Colonic mucosa (tissue), 4 donors: ENCODE data around the gene TRIM67. TPM values are rescaled to one million over a fixed set of nuclear protein-coding genes. Genes with fewer than 3 reads are reported as not detected.

ENCODE experiments used
- DNase-seq: peaks from one replicate; pipeline ENCODE4 v3.0.0-alpha.2; 2020
- H3K27ac ChIP-seq: fragments of 200-600 bp; one replicate; pipeline ENCODE4 v1.8.0; 2021
- H3K27me3 ChIP-seq: fragments of 200-600 bp; one replicate; pipeline ENCODE4 v1.8.0; 2021
- H3K36me3 ChIP-seq: fragments of 200-600 bp; one replicate; pipeline ENCODE4 v1.8.0; 2021
- H3K4me1 ChIP-seq: fragments of 200-600 bp; one replicate; pipeline ENCODE4 v1.8.0; 2021; ENCODE audit warnings: mild to moderate bottlenecking
- H3K4me3 ChIP-seq: fragments of 200-600 bp; one replicate; pipeline ENCODE4 v1.8.0; 2021
- H3K9ac ChIP-seq, 2 donors: one replicate each; pipeline ENCODE4 v1.7.0; 2013; ENCODE audit warnings: control low read depth in 2 of 2, low read depth in 2 of 2, low read length in 2 of 2
- H3K9me3 ChIP-seq: fragments of 200-600 bp; one replicate; pipeline ENCODE4 v1.8.0; 2021
- CTCF ChIP-seq: fragments of 200-600 bp; IDR thresholded peaks from one replicate; pipeline ENCODE4 v1.8.0; 2022; ENCODE audit warnings: antibody characterized with exemption, mild to moderate bottlenecking
- intact Hi-C: fragments of 100-400 bp; cut with DNase I; formaldehyde crosslinking; loops from one replicate; pipeline ENCODE4 v1.14.1; 2022
- total RNA-seq, 2 donors: library from RNA; stranded (reverse); fragmentation: NEBNext Ultra II Directional in 1 of 2; extraction: Animal tissue kit (Norgen Biotek cat#: 25700) in 1 of 2; gene quantifications; one replicate each; pipeline ENCODE4 v1.2.1, GENCODE V29; 2021
- donor health status: healthy.
- donor health status: DM: no; HTN: no; CAD: no.
- donor health status: DM: no; HTN: no; CAD: no.

Gene TRIM67
- total RNA-seq = under 1 TPM in 1 of 2 donors, not detected in 1; 0.03 TPM

- H3K4me3 ChIP-seq = peak within 1 kb of the TSS; percentile 30
- TF ChIP-seq CTCF = no peak
- DNase-seq = no peak
- intact Hi-C loops = no loop called here
- H3K9ac ChIP-seq = no peak within 1 kb of the TSS
- H3K27me3 ChIP-seq = peaks cover 64% of the 10 kb centered on the region
- no peaks in the 10 kb centered on the region for H3K36me3 ChIP-seq
- H3K27ac ChIP-seq = no peak within 1 kb of the TSS
- peaks cover 12% of the 10 kb centered on the region for H3K4me1 ChIP-seq
- no peaks in the 10 kb centered on the region for H3K9me3 ChIP-seq
These were observed at the start of gene TRIM67 for GRCh38 chr1:231161667-231162296. Gene TRIM67 (plus strand): TSS chr1:231162058. CDS start chr1:231162970, 912 bp downstream.

GRCh38 chr1:231116738-231117137, 45.1 kb upstream of the TRIM67 start:
- Histone ChIP-seq H3K4me3 (no peak overlapping the region), H3K36me3 (no peaks in the 10 kb centered on the region), H3K27me3 (no peaks in the 10 kb centered on the region), H3K4me1 (no peaks in the 10 kb centered on the region), H3K9me3 (no peaks in the 10 kb centered on the region), H3K27ac (no peak overlapping the region), H3K9ac (no peak overlapping the region)
- intact Hi-C loops = no loop called here
- DNase-seq = no peak
- TF ChIP-seq CTCF = no peak

- H3K4me1 ChIP-seq = no peaks in the 10 kb centered on the region
- no peak overlapping the region for H3K27ac ChIP-seq
- no peaks in the 10 kb centered on the region for H3K27me3 ChIP-seq
These were observed 43.0 kb upstream of the TRIM67 start for GRCh38 chr1:231118704-231119453.

GRCh38 chr1:231121533-231121932, 40.3 kb upstream of the TRIM67 start:
- no peak overlapping the region for H3K9ac ChIP-seq
- TF ChIP-seq CTCF = no peak
- DNase-seq = no peak

More at GRCh38 chr1:231118704-231119453, 43.0 kb upstream of the TRIM67 start:
- TF ChIP-seq CTCF = no peak
- Histone ChIP-seq H3K4me3 (no peak overlapping the region), H3K9me3 (no peaks in the 10 kb centered on the region), H3K36me3 (no peaks in the 10 kb centered on the region), H3K9ac (no peak overlapping the region)
- intact Hi-C loops = no loop called here
- no peak for DNase-seq

GRCh38 chr1:231122143-231122542, 39.7 kb upstream of the TRIM67 start:
- Histone ChIP-seq H3K27me3 (no peaks in the 10 kb centered on the region), H3K4me1 (no peaks in the 10 kb centered on the region), H3K36me3 (no peaks in the 10 kb centered on the region), H3K27ac (no peak overlapping the region), H3K9ac (no peak overlapping the region), H3K9me3 (no peaks in the 10 kb centered on the region), H3K4me3 (no peak overlapping the region)
- intact Hi-C loops = no loop called here
- TF ChIP-seq CTCF = no peak
- no peak for DNase-seq

More at GRCh38 chr1:231121533-231121932, 40.3 kb upstream of the TRIM67 start:
- H3K27ac ChIP-seq = no peak overlapping the region
- no peak overlapping the region for H3K4me3 ChIP-seq
- H3K4me1 ChIP-seq = no peaks in the 10 kb centered on the region
- intact Hi-C loops = no loop called here
- no peaks in the 10 kb centered on the region for H3K36me3 ChIP-seq
- no peaks in the 10 kb centered on the region for H3K9me3 ChIP-seq
- no peaks in the 10 kb centered on the region for H3K27me3 ChIP-seq
